ENCODE results near the gene IGFBP6. TPM values are rescaled to one million over a fixed set of nuclear protein-coding genes. Genes with fewer than 3 reads are reported as not detected.

The IGFBP6 gene
- total RNA-seq, 4 donors from 2014 or later = 76.6 to 363 (median 186) TPM

DNA sequence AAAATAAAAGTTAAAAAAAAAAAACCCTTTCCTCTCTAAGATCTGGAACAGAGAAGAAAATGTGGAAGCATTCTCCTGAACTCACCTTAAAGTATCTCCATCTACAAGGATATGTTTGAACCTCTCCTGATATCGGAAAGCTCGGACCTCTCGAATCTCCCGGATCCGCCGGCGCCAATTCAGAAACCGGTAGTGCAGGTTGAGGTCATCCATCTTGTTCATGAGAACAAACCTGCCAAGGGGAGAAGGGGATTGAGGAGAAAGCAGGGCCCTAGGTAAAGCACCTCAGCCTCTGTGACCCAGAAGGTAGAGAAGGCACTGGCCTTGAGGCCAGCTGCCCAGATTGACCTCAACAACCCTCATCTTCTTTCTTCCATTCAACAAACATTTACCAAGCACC lies 20.4 kb upstream of the IGFBP6 start:
- no peak overlapping the region for H3K4me3 ChIP-seq (replicated peaks in 1 of 3)
- no peaks in the 10 kb centered on the region for H3K27me3 ChIP-seq
- peaks cover 36 to 44% of the 10 kb centered on the region in 2 donors for H3K4me1 ChIP-seq
- intact Hi-C loops (cut with DNase I) = no loop called here
- no peak for DNase-seq
- no peak for TF ChIP-seq POLR2A (IDR thresholded peaks at IDR 0.05)
- TF ChIP-seq, protein P1, sequence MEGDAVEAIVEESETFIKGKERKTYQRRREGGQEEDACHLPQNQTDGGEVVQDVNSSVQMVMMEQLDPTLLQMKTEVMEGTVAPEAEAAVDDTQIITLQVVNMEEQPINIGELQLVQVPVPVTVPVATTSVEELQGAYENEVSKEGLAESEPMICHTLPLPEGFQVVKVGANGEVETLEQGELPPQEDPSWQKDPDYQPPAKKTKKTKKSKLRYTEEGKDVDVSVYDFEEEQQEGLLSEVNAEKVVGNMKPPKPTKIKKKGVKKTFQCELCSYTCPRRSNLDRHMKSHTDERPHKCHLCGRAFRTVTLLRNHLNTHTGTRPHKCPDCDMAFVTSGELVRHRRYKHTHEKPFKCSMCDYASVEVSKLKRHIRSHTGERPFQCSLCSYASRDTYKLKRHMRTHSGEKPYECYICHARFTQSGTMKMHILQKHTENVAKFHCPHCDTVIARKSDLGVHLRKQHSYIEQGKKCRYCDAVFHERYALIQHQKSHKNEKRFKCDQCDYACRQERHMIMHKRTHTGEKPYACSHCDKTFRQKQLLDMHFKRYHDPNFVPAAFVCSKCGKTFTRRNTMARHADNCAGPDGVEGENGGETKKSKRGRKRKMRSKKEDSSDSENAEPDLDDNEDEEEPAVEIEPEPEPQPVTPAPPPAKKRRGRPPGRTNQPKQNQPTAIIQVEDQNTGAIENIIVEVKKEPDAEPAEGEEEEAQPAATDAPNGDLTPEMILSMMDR (IDR thresholded peaks at IDR 0.05) = no peak
- WGBS, 2 donors = 88 to 89% methylated on average over 8 of the region's 8 CpGs
- no peak overlapping the region for H3K27ac ChIP-seq
- H3K9me3 ChIP-seq = no peaks in the 10 kb centered on the region
- H3K36me3 ChIP-seq = peaks cover 16% of the 10 kb centered on the region in 2 donors

DNA sequence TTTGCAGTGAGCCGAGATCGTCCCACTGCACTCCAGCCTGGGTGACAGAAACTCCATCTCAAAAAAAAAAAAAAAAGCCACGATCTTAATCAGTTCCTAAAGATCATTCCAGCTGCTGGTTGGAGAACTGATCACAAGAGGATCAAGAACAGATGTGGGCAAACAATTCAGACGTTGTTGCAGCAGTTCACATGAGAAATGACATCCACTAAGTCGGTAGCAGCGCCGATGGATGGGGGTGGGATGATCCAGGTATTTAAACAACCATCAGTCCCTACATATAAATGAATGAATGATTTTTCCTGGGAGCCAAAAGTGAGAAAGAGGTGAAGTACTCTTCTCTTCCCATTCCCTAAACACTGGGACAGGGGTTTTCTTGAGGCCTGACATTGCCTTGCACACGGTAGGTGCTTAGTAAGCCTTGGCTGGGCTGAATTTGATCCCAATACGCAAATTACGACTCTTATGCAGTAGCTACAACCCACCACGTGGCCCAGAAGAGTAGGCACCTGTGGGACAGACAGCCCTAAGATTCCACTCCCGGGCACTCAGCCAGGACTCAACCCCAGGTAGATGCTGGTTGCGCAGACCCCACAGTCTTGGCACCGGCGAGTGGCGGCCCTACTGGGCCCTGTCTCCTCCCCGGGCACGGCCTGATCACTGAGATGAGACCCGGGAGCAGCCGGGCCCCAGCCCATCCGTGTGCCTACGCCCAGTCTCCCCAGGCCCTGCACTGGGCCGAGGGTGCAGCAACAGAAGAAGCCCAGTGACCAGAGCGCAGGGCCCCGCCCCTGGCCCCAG lies 18.8 kb upstream of the IGFBP6 start:
- peak in 1 of 2 donors; percentile 67 for DNase-seq
- H3K27me3 ChIP-seq = no peaks in the 10 kb centered on the region
- no peaks in the 10 kb centered on the region for H3K9me3 ChIP-seq
- H3K27ac ChIP-seq = peak overlapping the region; percentile 10 to 93 (median 68)
- peaks cover 23 to 28% of the 10 kb centered on the region in 2 donors for H3K4me1 ChIP-seq
- peak overlapping the region; percentile 34 to 78 (median 54) for H3K4me3 ChIP-seq (replicated peaks in 1 of 3)
- H3K36me3 ChIP-seq = peaks cover 16% of the 10 kb centered on the region in 2 donors
- intact Hi-C loops (cut with DNase I) = no loop called here
- no peak for TF ChIP-seq POLR2A (IDR thresholded peaks at IDR 0.05)
- TF ChIP-seq, protein P1 (IDR thresholded peaks at IDR 0.05) = no peak
- 45 to 50% methylated on average over 9 to 11 of the region's 25 CpGs for WGBS, 2 donors

DNA sequence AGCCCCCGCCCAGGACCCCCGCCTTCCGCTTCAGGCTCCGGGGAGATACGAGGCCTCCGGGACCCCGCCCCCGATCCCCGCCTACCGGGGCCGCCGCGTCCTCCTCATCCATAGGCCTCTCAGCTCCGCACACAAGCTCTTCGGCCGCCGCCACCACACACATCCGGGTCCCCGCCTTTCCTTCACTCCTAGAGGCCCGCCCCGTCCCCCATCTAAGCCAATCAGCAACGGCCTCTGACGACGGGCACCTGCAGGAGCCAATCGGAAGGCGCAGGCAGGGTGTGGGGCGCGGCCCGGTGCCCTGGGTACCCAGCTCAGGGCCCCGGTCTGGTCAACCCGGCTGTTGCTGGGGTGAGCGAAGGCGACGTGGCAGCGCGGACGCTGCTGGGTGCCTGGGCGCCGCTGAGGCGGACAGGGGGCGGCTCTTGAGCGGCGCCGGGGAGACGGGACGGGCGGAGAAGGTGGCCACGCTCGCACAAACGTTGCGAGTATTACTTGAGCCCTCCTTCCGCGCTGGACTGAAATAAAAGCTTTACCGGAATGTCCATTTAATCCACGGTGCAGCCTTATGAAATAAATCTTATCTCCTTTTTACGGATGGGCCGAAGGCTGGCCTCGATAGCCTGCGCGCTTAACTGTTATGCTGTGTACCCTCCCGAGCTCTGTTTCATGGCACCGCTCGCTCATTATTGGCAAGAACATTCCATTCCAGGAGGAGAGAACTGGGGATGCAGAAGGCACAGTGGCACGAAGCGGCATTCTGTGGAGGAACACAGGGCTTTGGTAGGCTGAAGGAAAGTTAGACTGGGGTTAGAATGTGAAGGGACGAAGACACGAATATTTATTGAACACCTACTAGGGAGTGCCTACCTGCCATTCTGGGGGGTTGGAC lies 18.0 kb upstream of the IGFBP6 start, which contains the start of gene SPRYD3:
Gene SPRYD3, minus strand, starts transcription at position 165 of the 892 bp plus-strand sequence. Its CDS starts 57 bp downstream, at position 108.
- WGBS, 2 donors = 3 to 4% methylated on average over 19 to 37 of the region's 67 CpGs
- peak; percentile 98 for DNase-seq
- peak; percentile 38 to 92 for TF ChIP-seq POLR2A (IDR thresholded peaks at IDR 0.05)
- TF ChIP-seq, protein P1 (IDR thresholded peaks at IDR 0.05) = no peak
- H3K36me3 ChIP-seq = peaks cover 14 to 16% of the 10 kb centered on the region in 2 donors
- intact Hi-C loops (cut with DNase I) = no loop called here
- peak within 1 kb of the TSS; percentile 34 to 78 (median 54) for H3K4me3 ChIP-seq (replicated peaks in 1 of 3)
- no peaks in the 10 kb centered on the region for H3K27me3 ChIP-seq
- H3K27ac ChIP-seq = peak within 1 kb of the TSS; percentile 90 to 93 (median 91)
- no peaks in the 10 kb centered on the region for H3K9me3 ChIP-seq
- H3K4me1 ChIP-seq = peaks cover 20 to 23% of the 10 kb centered on the region in 2 donors

DNA sequence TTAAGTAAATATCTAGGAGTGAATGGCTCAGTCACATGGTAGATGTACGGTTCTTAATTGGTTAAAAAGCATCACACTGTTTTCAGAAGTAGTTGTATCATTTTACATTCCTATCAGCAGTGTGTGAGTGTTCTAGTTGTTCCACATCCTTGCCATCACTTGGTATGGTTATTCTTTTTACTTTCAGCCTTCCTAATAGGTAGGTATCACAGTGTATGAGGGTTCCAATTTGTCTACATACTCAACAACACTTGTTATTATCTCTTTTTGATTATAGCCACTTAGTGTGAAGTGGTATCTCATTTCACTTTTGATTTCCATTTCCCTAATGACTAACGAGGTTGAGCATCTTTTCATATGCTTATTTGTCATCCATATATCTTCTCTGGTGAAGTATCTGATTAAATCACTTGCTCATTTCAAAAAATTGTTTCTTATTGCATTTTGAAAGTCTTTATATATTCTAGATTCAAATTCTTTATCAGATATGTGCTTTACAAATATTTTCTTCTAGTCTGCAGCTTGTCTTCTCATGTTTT lies 14.8 kb upstream of the IGFBP6 start:
- TF ChIP-seq, protein P1 (IDR thresholded peaks at IDR 0.05) = no peak
- no peak for TF ChIP-seq POLR2A (IDR thresholded peaks at IDR 0.05)
- no peaks in the 10 kb centered on the region for H3K36me3 ChIP-seq
- no peak overlapping the region for H3K27ac ChIP-seq
- H3K27me3 ChIP-seq = no peaks in the 10 kb centered on the region
- WGBS, 2 donors = 67 to 71% methylated on average over 2 of the region's 2 CpGs
- no peak overlapping the region for H3K4me3 ChIP-seq (replicated peaks in 1 of 3)
- intact Hi-C loops (cut with DNase I) = no loop called here
- H3K4me1 ChIP-seq = peaks cover 18 to 19% of the 10 kb centered on the region in 2 donors
- no peak for DNase-seq
- no peaks in the 10 kb centered on the region for H3K9me3 ChIP-seq

Data from thyroid gland (tissue), 4 donors.